Neural crest cell (in vitro differentiated cells): ENCODE measurements around the gene BEAN1. TPM values are rescaled to one million over a fixed set of nuclear protein-coding genes. Genes with fewer than 3 reads are reported as not detected.

ENCODE experiments used
- DNase-seq: peaks from one replicate; pipeline ENCODE4 v3.0.0; 2021; ENCODE audit warnings: low read depth, mixed read lengths, low spot score
- H3K27ac Mint-ChIP-seq: one replicate; pipeline ENCODE4 v1.8.0; 2021; ENCODE audit warnings: mild to moderate bottlenecking, mixed read lengths; ENCODE audit not compliant: unreplicated experiment
- H3K27me3 Mint-ChIP-seq: 2 replicates; pipeline ENCODE4 v1.8.0; 2021; ENCODE audit warnings: low read depth, mild to moderate bottlenecking, mixed read lengths
- H3K36me3 Mint-ChIP-seq: 2 replicates; pipeline ENCODE4 v1.8.0; 2021; ENCODE audit warnings: low read depth, mild to moderate bottlenecking, mixed read lengths
- H3K4me1 Mint-ChIP-seq: 2 replicates; pipeline ENCODE4 v1.8.0; 2021; ENCODE audit warnings: mixed read lengths
- H3K4me3 Mint-ChIP-seq: one replicate; pipeline ENCODE4 v1.8.0; 2021; ENCODE audit warnings: mild to moderate bottlenecking, mixed read lengths
- H3K9me3 Mint-ChIP-seq: 2 replicates; pipeline ENCODE4 v1.8.0; 2021; ENCODE audit warnings: mixed read lengths
- total RNA-seq: library from RNA; stranded (reverse); gene quantifications from 2 replicates; pipeline ENCODE4 v1.2.1, GENCODE V29; 2021
- TF ChIP-seq, protein P1 (sequence below): fragments of 200-600 bp; sonication (generic); conservative IDR thresholded peaks from 2 replicates; pipeline ENCODE4 v1.5.0; 2021; ENCODE audit warnings: antibody characterized with exemption, mild to moderate bottlenecking

The BEAN1 gene
- total RNA-seq, 1 donor from 2014 or later: 1.5 TPM

DNA sequence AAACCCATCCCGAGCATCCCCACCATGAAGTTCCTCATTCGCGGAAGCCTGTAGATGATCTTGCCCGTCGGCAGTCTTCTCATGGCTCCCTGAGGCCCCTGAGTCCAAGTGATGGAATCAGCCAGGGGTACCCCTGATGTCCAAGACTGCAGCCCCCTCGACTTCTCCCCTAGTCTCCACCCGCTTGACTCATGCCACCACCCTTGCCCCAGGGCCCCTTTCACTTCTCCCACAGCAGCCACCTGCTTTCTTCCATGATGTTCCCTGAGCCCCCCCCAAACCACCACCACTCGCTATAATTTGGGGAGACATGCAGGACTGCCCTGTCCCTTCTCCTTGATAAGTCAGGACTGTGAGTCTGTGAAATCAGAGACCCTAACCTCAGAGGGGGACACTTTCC lies 11.4 kb downstream of the BEAN1 start:
- Mint-ChIP-seq H3K27ac (no peak overlapping the region), H3K4me1 (peaks cover 10% of the 10 kb centered on the region), H3K27me3 (no peaks in the 10 kb centered on the region), H3K9me3 (no peaks in the 10 kb centered on the region), H3K36me3 (no peaks in the 10 kb centered on the region), H3K4me3 (no peak overlapping the region)
- no peak for DNase-seq
- TF ChIP-seq, protein P1, sequence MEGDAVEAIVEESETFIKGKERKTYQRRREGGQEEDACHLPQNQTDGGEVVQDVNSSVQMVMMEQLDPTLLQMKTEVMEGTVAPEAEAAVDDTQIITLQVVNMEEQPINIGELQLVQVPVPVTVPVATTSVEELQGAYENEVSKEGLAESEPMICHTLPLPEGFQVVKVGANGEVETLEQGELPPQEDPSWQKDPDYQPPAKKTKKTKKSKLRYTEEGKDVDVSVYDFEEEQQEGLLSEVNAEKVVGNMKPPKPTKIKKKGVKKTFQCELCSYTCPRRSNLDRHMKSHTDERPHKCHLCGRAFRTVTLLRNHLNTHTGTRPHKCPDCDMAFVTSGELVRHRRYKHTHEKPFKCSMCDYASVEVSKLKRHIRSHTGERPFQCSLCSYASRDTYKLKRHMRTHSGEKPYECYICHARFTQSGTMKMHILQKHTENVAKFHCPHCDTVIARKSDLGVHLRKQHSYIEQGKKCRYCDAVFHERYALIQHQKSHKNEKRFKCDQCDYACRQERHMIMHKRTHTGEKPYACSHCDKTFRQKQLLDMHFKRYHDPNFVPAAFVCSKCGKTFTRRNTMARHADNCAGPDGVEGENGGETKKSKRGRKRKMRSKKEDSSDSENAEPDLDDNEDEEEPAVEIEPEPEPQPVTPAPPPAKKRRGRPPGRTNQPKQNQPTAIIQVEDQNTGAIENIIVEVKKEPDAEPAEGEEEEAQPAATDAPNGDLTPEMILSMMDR: no peak

DNA sequence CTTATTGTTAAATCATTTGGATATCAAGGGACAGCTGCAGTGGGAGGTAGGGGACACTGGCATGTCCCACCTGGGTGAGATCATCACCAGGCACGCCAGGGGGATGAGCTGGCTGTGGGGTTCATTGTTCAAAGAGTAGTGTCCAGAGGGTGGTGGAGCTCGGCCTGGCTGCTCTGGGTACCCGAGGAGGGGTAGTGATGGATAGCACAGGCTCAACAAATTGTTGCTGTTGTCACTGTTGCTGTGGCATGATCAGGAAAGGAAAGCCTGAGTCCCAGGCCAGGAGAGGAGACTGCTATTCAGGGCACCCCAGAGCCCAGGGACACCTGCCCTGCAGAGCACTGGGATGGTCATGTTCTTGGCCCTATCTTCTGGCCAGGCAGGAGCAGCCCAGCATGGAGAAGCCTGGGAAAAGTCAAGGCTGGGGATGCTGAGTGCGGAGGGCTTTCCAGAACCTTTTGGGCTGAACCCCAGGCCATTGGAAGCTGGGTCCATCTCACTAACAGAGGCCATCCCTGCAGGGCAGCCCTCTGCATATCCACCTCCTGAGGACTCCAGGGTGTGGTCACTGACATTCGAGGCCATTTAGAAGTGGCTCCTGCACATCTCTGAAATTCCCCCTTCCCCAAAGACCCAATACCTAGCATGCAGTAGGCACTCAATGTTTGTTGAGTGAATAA lies 12.1 kb downstream of the BEAN1 start:
- no peak for DNase-seq
- TF ChIP-seq, protein P1: no peak
- no peak overlapping the region for H3K27ac Mint-ChIP-seq
- H3K4me3 Mint-ChIP-seq: no peak overlapping the region
- H3K4me1 Mint-ChIP-seq: peaks cover 12% of the 10 kb centered on the region
- H3K9me3 Mint-ChIP-seq: no peaks in the 10 kb centered on the region
- H3K27me3 Mint-ChIP-seq: no peaks in the 10 kb centered on the region
- H3K36me3 Mint-ChIP-seq: no peaks in the 10 kb centered on the region

DNA sequence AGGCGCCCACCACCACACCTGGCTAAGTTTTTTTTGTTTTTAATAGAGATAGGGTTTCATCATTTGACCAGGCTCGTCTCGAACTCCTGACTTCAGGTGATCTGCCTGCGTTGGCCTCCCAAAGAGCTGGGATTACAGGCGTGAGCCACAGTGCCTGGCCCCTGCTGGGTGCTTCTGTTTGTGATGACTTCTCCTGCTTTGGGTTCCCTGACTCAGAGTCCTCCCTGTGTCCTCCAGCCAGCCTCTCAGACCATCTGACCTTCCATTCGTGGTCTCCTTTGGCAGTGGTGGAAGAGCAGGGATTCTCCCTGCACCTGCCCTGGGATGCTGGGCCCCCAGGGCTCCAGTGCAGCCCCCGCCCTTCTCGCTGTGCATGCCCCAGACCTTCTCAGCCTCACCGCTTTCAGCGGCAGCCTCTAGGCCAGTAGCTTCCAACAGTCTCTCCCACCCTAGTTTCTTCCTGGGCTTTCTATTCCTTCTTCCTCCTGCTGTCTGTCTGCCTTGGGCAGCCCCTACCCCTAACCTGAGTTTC lies 13.2 kb downstream of the BEAN1 start:
- Mint-ChIP-seq H3K4me1 (peaks cover 8% of the 10 kb centered on the region), H3K27ac (peak overlapping the region; percentile 14), H3K4me3 (no peak overlapping the region), H3K27me3 (no peaks in the 10 kb centered on the region), H3K36me3 (no peaks in the 10 kb centered on the region), H3K9me3 (no peaks in the 10 kb centered on the region)
- TF ChIP-seq, protein P1: no peak
- DNase-seq: no peak

DNA sequence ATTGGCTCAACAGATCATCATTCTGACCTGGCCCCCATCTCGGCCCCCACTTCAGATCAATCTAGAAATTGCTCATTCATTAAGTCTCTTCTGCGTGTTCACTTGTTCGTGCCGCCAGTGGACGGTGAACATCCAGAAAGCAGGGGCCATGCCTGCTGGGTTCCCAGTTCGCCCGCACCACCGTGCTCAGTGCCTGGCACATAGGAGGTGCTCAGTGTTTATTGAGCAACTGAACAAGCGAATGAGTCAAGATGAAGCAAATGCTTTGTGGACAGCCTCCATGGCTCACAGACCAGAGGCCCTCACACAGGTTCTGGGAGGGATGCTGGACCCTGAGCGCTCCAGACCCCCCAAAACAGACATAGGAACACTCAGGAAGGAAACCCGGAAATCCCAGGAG lies 13.9 kb downstream of the BEAN1 start:
- peaks cover 8% of the 10 kb centered on the region for H3K4me1 Mint-ChIP-seq
- no peaks in the 10 kb centered on the region for H3K27me3 Mint-ChIP-seq
- DNase-seq: no peak
- TF ChIP-seq, protein P1: no peak
- H3K4me3 Mint-ChIP-seq: no peak overlapping the region
- no peak overlapping the region for H3K27ac Mint-ChIP-seq
- no peaks in the 10 kb centered on the region for H3K9me3 Mint-ChIP-seq
- H3K36me3 Mint-ChIP-seq: no peaks in the 10 kb centered on the region

DNA sequence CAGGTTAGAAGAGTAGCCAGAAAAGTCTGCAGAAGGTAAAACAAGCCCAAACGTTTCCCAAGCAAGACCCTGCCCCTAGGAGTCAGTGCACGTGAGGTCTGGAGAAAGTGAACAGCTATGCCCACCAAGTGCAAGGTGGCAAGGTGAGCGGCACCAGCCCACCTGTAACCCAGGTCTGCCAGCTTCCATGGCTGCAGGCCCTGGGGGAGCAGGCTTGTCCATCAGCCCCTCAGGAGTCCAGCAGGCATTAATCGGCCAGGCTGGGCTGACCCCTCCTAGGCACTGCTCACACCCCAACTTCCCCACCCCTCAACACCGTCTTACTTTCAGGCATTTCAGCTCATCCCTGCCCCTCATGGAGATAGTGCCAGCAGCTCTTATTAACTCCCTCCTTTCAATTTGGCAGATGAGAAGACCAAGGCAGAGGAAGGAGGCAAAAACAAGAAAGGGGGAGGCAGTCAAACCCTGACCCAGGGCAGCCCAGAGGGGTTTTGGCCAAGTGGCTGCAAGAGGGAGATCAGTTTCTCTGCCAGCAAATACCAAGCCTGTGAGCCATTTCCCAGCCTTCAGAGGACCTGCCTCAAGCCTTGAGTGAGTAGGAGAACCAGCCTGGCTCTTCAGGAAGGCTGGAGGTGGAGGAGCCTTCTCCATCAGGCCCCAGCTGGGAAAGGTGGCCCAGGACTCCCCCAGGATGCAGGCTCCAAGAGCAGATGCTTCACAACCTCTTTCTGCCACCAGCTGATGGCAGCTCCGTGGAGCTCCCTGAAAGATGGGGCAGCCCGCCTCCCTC lies 14.7 kb downstream of the BEAN1 start:
- Mint-ChIP-seq H3K27me3 (no peaks in the 10 kb centered on the region), H3K4me3 (no peak overlapping the region), H3K27ac (no peak overlapping the region), H3K9me3 (no peaks in the 10 kb centered on the region), H3K4me1 (peaks cover 8% of the 10 kb centered on the region), H3K36me3 (no peaks in the 10 kb centered on the region)
- TF ChIP-seq, protein P1: no peak
- DNase-seq: no peak
